Right atrium auricular region (tissue), 2 donors: ENCODE data around the gene OR10W1. TPM values are rescaled to one million over a fixed set of nuclear protein-coding genes. Genes with fewer than 3 reads are reported as not detected.

ENCODE experiments used
- DNase-seq: peaks from one replicate; pipeline ENCODE4 v3.0.0-alpha.2; 2019; ENCODE audit warnings: low spot score
- H3K27ac ChIP-seq, 2 donors: fragments of 200-600 bp; sonication (generic); 1 replicate in 1 of 2; 2 replicates in 1 of 2; pipeline ENCODE4 v1.5.1; 2016 to 2019
- H3K27me3 ChIP-seq, 2 donors: fragments of 200-600 bp; sonication (generic); one replicate each; pipeline versions ENCODE4 v1.5.1 to v1.6.0; 2017 to 2019
- H3K36me3 ChIP-seq: fragments of 200-600 bp; sonication (generic); one replicate; pipeline ENCODE4 v1.5.1; 2016
- H3K4me1 ChIP-seq, 2 donors: fragments of 200-600 bp; sonication (generic); one replicate each; pipeline versions ENCODE4 v1.5.1 to v1.6.0; 2017 to 2019
- H3K4me3 ChIP-seq, 2 donors: fragments of 200-600 bp; sonication (generic); 1 replicate in 1 of 2; 2 replicates in 1 of 2; pipeline ENCODE4 v1.5.1; 2017 to 2019; ENCODE audit warnings: mild to moderate bottlenecking in 1 of 2, moderate library complexity in 1 of 2
- H3K9me3 ChIP-seq, 2 donors: fragments of 200-600 bp; sonication (generic); one replicate each; pipeline ENCODE4 v1.5.1; 2019
- CTCF ChIP-seq, 2 donors: fragments of 200-600 bp; sonication (generic); IDR thresholded peaks; one replicate each; pipeline ENCODE4 v1.5.1; 2019; ENCODE audit warnings: antibody characterized with exemption in 2 of 2
- total RNA-seq, 2 donors: library from RNA; depleted of rRNA; stranded (reverse); fragments of >200 nt; gene quantifications; one replicate each; pipeline ENCODE4 v1.1.0, GENCODE V29; 2016

OR10W1 gene
- total RNA-seq, 2 donors from 2014 or later, result not detected

DNA sequence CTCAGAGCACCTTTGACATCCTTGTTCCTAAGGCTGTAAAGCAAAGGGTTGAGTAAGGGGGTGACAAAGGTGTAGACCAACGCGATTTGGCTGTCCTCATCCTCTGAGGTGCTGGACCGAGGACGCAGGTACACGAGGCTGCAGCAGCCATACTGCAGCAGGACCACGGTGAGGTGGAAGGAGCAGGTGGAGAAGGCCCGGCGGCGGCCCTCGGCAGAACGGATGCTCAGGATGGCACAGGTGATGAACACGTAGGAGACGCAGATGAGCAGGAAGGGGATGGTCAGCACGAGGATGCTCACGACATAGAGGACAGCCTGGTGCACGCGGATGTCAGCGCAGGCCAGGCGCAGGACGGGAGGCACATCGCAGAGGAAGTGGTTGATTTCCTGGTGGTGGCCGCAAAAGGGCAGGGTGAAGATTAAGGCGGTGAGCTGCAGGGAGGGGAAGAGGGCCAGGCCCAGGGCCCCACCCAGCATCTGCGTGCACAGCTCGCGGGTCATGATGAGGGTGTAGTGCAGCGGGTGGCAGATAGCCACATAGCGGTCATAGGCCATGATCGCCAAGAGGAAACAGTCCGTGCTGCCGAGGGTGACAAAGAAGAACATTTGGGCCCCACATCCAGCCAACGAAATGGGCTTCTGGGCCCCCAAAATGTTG lies 40.0 kb downstream of the OR10W1 start:
- Histone ChIP-seq H3K36me3 (no peaks in the 10 kb centered on the region), H3K9me3 (no peaks in the 10 kb centered on the region), H3K4me1 (no peaks in the 10 kb centered on the region), H3K27ac (no peak overlapping the region), H3K4me3 (no peak overlapping the region), H3K27me3 (no peaks in the 10 kb centered on the region)
- DNase-seq, result no peak
- no peak for TF ChIP-seq CTCF (IDR thresholded peaks at IDR 0.05)

DNA sequence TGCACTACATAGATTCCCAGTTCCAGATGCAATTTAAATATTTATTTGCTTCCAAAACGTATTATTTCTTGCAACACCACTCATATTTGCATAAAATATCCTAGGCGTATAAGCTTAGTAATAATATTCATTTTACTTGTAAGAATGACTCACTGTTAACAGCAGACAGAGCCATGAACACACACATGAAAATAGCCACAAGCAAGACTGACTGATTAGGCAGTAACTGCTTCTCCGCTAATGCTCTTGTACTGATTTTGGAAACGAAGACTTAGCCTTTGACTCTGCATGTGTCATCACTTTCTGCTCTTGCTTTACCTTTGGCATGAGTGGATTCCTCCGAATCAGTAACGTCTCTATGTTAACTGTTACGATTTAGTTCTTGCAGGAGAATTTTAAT lies 45.3 kb downstream of the OR10W1 start:
- Histone ChIP-seq H3K27me3 (no peaks in the 10 kb centered on the region), H3K4me3 (no peak overlapping the region), H3K27ac (no peak overlapping the region), H3K9me3 (no peaks in the 10 kb centered on the region), H3K36me3 (no peaks in the 10 kb centered on the region), H3K4me1 (no peaks in the 10 kb centered on the region)
- no peak for TF ChIP-seq CTCF (IDR thresholded peaks at IDR 0.05)
- DNase-seq, result no peak

Other genes with a start within 250 kb of the OR10W1 start
- not detected for gene OR9Q1, start 244.4 kb downstream of the OR10W1 start, total RNA-seq
- not detected for gene OR6Q1, start 237.3 kb downstream of the OR10W1 start, total RNA-seq
- not detected for gene OR9I1, start 142.7 kb downstream of the OR10W1 start, total RNA-seq
- gene OR9Q2, start 79.2 kb downstream of the OR10W1 start, total RNA-seq, result not detected
- not detected for gene OR1S2, start 64.1 kb downstream of the OR10W1 start, total RNA-seq
- gene OR1S1, start 55.5 kb downstream of the OR10W1 start, total RNA-seq, result not detected
- gene OR10Q1, start 39.3 kb downstream of the OR10W1 start, total RNA-seq, result not detected
- not detected for gene OR5B17, start 90.8 kb upstream of the OR10W1 start, total RNA-seq
- not detected for gene OR5B3, start 138.6 kb upstream of the OR10W1 start, total RNA-seq
- gene OR5B2, start 159.9 kb upstream of the OR10W1 start, total RNA-seq, result not detected
- not detected for gene OR5B12, start 174.0 kb upstream of the OR10W1 start, total RNA-seq
- gene OR5B21, start 239.8 kb upstream of the OR10W1 start, total RNA-seq, result not detected